ENCODE measurements around the gene PIKFYVE. TPM values are rescaled to one million over a fixed set of nuclear protein-coding genes. Genes with fewer than 3 reads are reported as not detected.
A peak's percentile ranks its signal among the peaks of the same experiment; 100 is the strongest.

PIKFYVE gene
- total RNA-seq, 1 donor: 57.9 TPM

- H3K9me3 ChIP-seq (ENCODE audit: low read depth, low read length): no peaks in the 10 kb centered on the region
- no peak overlapping the region for H2AFZ ChIP-seq (ENCODE audit: low read length)
- H3K36me3 ChIP-seq (ENCODE audit: insufficient read depth, low read length): peaks cover 33% of the 10 kb centered on the region
- no peak overlapping the region for H3K27ac ChIP-seq (ENCODE audit: low read depth, low read length)
- no peaks in the 10 kb centered on the region for H3K79me2 ChIP-seq (ENCODE audit: insufficient read depth, low read length)
- no peak overlapping the region for H3K4me3 ChIP-seq (ENCODE audit: insufficient read depth, low read length)
- H3K4me2 ChIP-seq (ENCODE audit: insufficient read depth, low read length): no peak overlapping the region
- no peak for TF ChIP-seq CTCF (IDR thresholded peaks at IDR 0.05; ENCODE audit: extremely low read depth, low read depth, low read length)
- peaks cover 15% of the 10 kb centered on the region for H3K4me1 ChIP-seq (ENCODE audit: insufficient read depth, low read length)
- H4K20me1 ChIP-seq (ENCODE audit: insufficient read depth, low read length): no peaks in the 10 kb centered on the region
- no peak for DNase-seq (ENCODE audit: insufficient read length, low spot score, missing footprints)
- no peaks in the 10 kb centered on the region for H3K27me3 ChIP-seq (ENCODE audit: insufficient read depth, low read length)
These were observed 53.3 kb downstream of the PIKFYVE start for GRCh38 chr2:208319391-208319790.

GRCh38 chr2:208320686-208321085, 54.6 kb downstream of the PIKFYVE start:
- Histone ChIP-seq H2AFZ (ENCODE audit: low read length) (no peak overlapping the region), H3K27ac (ENCODE audit: low read depth, low read length) (peak overlapping the region; percentile 18), H3K79me2 (ENCODE audit: insufficient read depth, low read length) (no peaks in the 10 kb centered on the region), H3K36me3 (ENCODE audit: insufficient read depth, low read length) (peaks cover 32% of the 10 kb centered on the region), H3K4me1 (ENCODE audit: insufficient read depth, low read length) (peaks cover 12% of the 10 kb centered on the region), H3K4me3 (ENCODE audit: insufficient read depth, low read length) (no peak overlapping the region), H3K9me3 (ENCODE audit: low read depth, low read length) (no peaks in the 10 kb centered on the region), H4K20me1 (ENCODE audit: insufficient read depth, low read length) (no peaks in the 10 kb centered on the region), H3K27me3 (ENCODE audit: insufficient read depth, low read length) (no peaks in the 10 kb centered on the region), H3K4me2 (ENCODE audit: insufficient read depth, low read length) (peak overlapping the region; percentile 15)
- no peak for TF ChIP-seq CTCF (IDR thresholded peaks at IDR 0.05; ENCODE audit: extremely low read depth, low read depth, low read length)
- DNase-seq (ENCODE audit: insufficient read length, low spot score, missing footprints): no peak

- Histone ChIP-seq H3K4me2 (ENCODE audit: insufficient read depth, low read length) (no peak overlapping the region), H3K36me3 (ENCODE audit: insufficient read depth, low read length) (peaks cover 50% of the 10 kb centered on the region), H3K79me2 (ENCODE audit: insufficient read depth, low read length) (no peaks in the 10 kb centered on the region), H3K27ac (ENCODE audit: low read depth, low read length) (no peak overlapping the region), H4K20me1 (ENCODE audit: insufficient read depth, low read length) (no peaks in the 10 kb centered on the region), H3K27me3 (ENCODE audit: insufficient read depth, low read length) (no peaks in the 10 kb centered on the region), H3K4me1 (ENCODE audit: insufficient read depth, low read length) (no peaks in the 10 kb centered on the region), H3K4me3 (ENCODE audit: insufficient read depth, low read length) (no peak overlapping the region), H3K9me3 (ENCODE audit: low read depth, low read length) (no peaks in the 10 kb centered on the region), H2AFZ (ENCODE audit: low read length) (no peak overlapping the region)
- DNase-seq (ENCODE audit: insufficient read length, low spot score, missing footprints): no peak
- TF ChIP-seq CTCF (IDR thresholded peaks at IDR 0.05; ENCODE audit: extremely low read depth, low read depth, low read length): no peak
These were observed 60.0 kb downstream of the PIKFYVE start for GRCh38 chr2:208326016-208326415.

GRCh38 chr2:208329485-208329884, 63.4 kb downstream of the PIKFYVE start:
- Histone ChIP-seq H3K79me2 (ENCODE audit: insufficient read depth, low read length) (no peaks in the 10 kb centered on the region), H3K27ac (ENCODE audit: low read depth, low read length) (no peak overlapping the region), H2AFZ (ENCODE audit: low read length) (no peak overlapping the region), H3K4me1 (ENCODE audit: insufficient read depth, low read length) (no peaks in the 10 kb centered on the region), H3K27me3 (ENCODE audit: insufficient read depth, low read length) (no peaks in the 10 kb centered on the region), H3K4me3 (ENCODE audit: insufficient read depth, low read length) (no peak overlapping the region), H3K36me3 (ENCODE audit: insufficient read depth, low read length) (peaks cover 41% of the 10 kb centered on the region), H3K9me3 (ENCODE audit: low read depth, low read length) (no peaks in the 10 kb centered on the region), H3K4me2 (ENCODE audit: insufficient read depth, low read length) (no peak overlapping the region), H4K20me1 (ENCODE audit: insufficient read depth, low read length) (no peaks in the 10 kb centered on the region)
- DNase-seq (ENCODE audit: insufficient read length, low spot score, missing footprints): no peak
- no peak for TF ChIP-seq CTCF (IDR thresholded peaks at IDR 0.05; ENCODE audit: extremely low read depth, low read depth, low read length)
